HG03571 (cell line): ENCODE data around the gene COL5A2.

Experiments
- ATAC-seq: cut with Tn5 transposase; IDR thresholded peaks from one replicate; pipeline ENCODE4 v1.9.1; 2021; ENCODE audit not compliant: unreplicated experiment

COL5A2 gene

GRCh38 chr2:189181706-189182105 lies 2.1 kb upstream of the COL5A2 start:
- ATAC-seq, result no peak

GRCh38 chr2:189178726-189179569 lies 613 bp downstream of the COL5A2 start:
- ATAC-seq, result no peak

GRCh38 chr2:189178054-189178453 lies 1.5 kb downstream of the COL5A2 start:
- ATAC-seq, result no peak

- ATAC-seq, result no peak
Observed at GRCh38 chr2:189177251-189177840, 2.2 kb downstream of the COL5A2 start.

GRCh38 chr2:189176516-189176915 lies 3.0 kb downstream of the COL5A2 start:
- ATAC-seq, result no peak

- ATAC-seq, result no peak
Observed at GRCh38 chr2:189175869-189176433, 3.6 kb downstream of the COL5A2 start.

GRCh38 chr2:189171956-189172609 lies 7.5 kb downstream of the COL5A2 start:
- ATAC-seq, result no peak

GRCh38 chr2:189168856-189169499 lies 10.6 kb downstream of the COL5A2 start:
- ATAC-seq, result no peak

GRCh38 chr2:189165656-189166380 lies 13.7 kb downstream of the COL5A2 start:
- no peak for ATAC-seq

- ATAC-seq, result no peak
Observed at GRCh38 chr2:189164746-189165145, 14.8 kb downstream of the COL5A2 start.

- no peak for ATAC-seq
Observed at GRCh38 chr2:189163889-189164288, 15.7 kb downstream of the COL5A2 start.

GRCh38 chr2:189162566-189162965 lies 17.0 kb downstream of the COL5A2 start:
- no peak for ATAC-seq

GRCh38 chr2:189161894-189162293 lies 17.7 kb downstream of the COL5A2 start:
- no peak for ATAC-seq

- ATAC-seq, result no peak
Observed at GRCh38 chr2:189159717-189160116, 19.8 kb downstream of the COL5A2 start.

GRCh38 chr2:189159273-189159672 lies 20.3 kb downstream of the COL5A2 start:
- ATAC-seq, result no peak

- no peak for ATAC-seq
Observed at GRCh38 chr2:189157939-189158338, 21.6 kb downstream of the COL5A2 start.

GRCh38 chr2:189157456-189157855 lies 22.1 kb downstream of the COL5A2 start:
- no peak for ATAC-seq

- ATAC-seq, result no peak
Observed at GRCh38 chr2:189155795-189156194, 23.8 kb downstream of the COL5A2 start.

- ATAC-seq, result no peak
Observed at GRCh38 chr2:189153619-189154018, 25.9 kb downstream of the COL5A2 start.

- no peak for ATAC-seq
Observed at GRCh38 chr2:189152483-189152882, 27.1 kb downstream of the COL5A2 start.

GRCh38 chr2:189151906-189152305 lies 27.7 kb downstream of the COL5A2 start:
- ATAC-seq, result no peak
